Stimulated activated effector memory CD8-positive, alpha-beta T cell treated with anti-CD3 and anti-CD28 coated beads, Interleukin-12 subunit alpha, Interleukin-12 subunit beta, amount 100 ng/mL, for 72 hours (primary cell): Measurements from ENCODE around the gene SMAD5.
A peak's percentile ranks its signal among the peaks of the same experiment; 100 is the strongest.

ENCODE experiments used
- ATAC-seq: fragments of 150-1000 bp; cut with Tn5 transposase; 2 replicates; pipeline ENCODE4 v1.10.0; 2021
- DNase-seq, 2 donors: peaks; one replicate each; pipeline ENCODE4 v3.0.0; 2021 to 2022; ENCODE audit warnings: low spot score in 2 of 2
- H3K27ac Mint-ChIP-seq: one replicate; pipeline ENCODE4 v1.8.0; 2022; ENCODE audit warnings: mild to moderate bottlenecking, mixed read lengths
- H3K36me3 Mint-ChIP-seq: one replicate; pipeline ENCODE4 v1.8.0; 2022; ENCODE audit warnings: mild to moderate bottlenecking, mixed read lengths
- H3K4me1 Mint-ChIP-seq: one replicate; pipeline ENCODE4 v1.8.0; 2022; ENCODE audit warnings: mixed read lengths
- H3K4me3 Mint-ChIP-seq: one replicate; pipeline ENCODE4 v1.8.0; 2022; ENCODE audit warnings: mild to moderate bottlenecking, mixed read lengths
- H3K9me3 Mint-ChIP-seq: one replicate; pipeline ENCODE4 v1.8.0; 2022; ENCODE audit warnings: mixed read lengths

SMAD5 gene

DNA sequence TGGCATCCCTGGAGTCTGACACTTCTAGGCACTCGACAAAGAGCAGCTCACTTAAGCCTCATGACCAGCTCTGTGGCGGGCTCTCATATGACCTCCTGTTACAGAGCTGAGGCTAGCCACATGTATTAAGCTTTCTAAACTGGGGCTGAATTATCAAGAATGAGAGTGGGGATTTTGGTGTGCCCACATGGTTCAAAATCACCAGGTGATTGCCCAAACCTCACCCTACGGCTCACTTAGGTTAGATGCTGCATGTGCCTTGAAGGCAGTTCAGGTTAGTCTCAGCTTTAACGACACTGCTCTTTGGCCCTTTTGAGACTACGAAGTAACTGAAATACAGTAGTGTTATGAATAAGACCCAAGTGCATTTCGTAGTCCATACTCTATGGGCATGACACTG, 99.7 kb downstream of the SMAD5 start:
- DNase-seq: no peak
- H3K4me1 Mint-ChIP-seq: no peaks in the 10 kb centered on the region
- H3K27ac Mint-ChIP-seq: no peak overlapping the region
- peak; percentile 4 for ATAC-seq
- H3K36me3 Mint-ChIP-seq: no peaks in the 10 kb centered on the region
- no peak overlapping the region for H3K4me3 Mint-ChIP-seq
- no peaks in the 10 kb centered on the region for H3K9me3 Mint-ChIP-seq
